ENCODE results near the gene TMEM168.

GRCh38 chr7:112782498-112782897, 7.7 kb downstream of the TMEM168 start:
- TF ChIP-seq GATA2 (IDR thresholded peaks at IDR 0.05; ENCODE audit: low read depth, low read length) (no peak), GATA3 (IDR thresholded peaks at IDR 0.05; ENCODE audit: low read depth, low read length) (no peak)
